A549 treated with AZD9567 at 1 μM for 4 hours (cell line): ENCODE data around the gene GOLGA6B. TPM values are rescaled to one million over a fixed set of nuclear protein-coding genes. Genes with fewer than 3 reads are reported as not detected.

Source experiments
- total RNA-seq: library from RNA; stranded (reverse); fragments of 200-300 nt; extraction: Qiagen RNA extraction; gene quantifications from 5 replicates; pipeline ENCODE4 v1.2.3, GENCODE V29; 2022; ENCODE audit not compliant: insufficient read depth

GOLGA6B gene, protein sequence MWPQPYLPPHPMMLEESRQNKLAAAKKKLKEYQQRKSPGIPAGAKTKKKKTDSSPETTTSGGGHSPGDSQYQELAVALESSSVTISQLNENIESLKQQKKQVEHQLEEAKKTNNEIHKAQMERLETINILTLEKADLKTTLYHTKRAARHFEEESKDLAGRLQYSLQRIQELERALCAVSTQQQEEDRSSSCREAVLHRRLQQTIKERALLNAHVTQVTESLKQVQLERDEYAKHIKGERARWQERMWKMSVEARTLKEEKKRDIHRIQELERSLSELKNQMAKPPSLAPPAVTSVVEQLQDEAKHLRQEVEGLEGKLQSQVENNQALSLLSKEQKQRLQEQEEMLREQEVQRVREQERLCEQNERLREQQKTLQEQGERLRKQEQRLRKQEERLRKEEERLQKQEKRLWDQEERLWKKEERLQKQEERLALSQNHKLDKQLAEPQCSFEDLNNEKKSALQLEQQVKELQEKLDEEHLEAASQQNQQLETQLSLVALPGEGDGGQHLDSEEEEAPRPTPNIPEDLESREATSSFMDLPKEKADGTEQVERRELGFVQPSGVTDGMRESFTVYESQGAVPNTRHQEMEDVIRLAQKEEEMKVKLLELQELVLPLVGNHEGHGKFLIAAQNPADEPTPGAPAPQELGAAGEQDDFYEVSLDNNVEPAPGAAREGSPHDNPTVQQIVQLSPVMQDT
- 0.06 to 0.12 TPM in 2 of 5 replicates, not detected in the others for total RNA-seq

DNA sequence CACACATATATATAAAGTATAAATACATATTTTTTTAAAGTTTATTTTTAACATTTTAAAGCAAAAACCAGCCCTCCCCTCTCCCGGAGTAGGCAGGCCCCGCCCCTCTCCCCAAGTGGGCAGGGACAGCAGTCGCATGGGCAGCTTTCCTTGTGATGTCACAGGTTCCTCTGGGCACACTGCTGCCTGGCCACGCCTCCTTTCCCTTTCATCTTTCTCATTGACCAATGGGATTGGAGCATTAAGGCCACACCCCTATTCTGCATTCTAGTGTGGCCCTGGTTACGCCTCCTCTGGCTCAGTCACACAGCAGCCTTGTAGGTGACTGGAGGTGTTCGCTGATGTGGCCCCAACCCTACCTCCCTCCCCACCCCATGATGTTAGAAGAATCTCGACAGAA lies at the start of gene GOLGA6B:
Gene GOLGA6B, plus strand, starts transcription at position 301 of the 400 bp plus-strand sequence. Its CDS starts 41 bp downstream, at position 342.

DNA sequence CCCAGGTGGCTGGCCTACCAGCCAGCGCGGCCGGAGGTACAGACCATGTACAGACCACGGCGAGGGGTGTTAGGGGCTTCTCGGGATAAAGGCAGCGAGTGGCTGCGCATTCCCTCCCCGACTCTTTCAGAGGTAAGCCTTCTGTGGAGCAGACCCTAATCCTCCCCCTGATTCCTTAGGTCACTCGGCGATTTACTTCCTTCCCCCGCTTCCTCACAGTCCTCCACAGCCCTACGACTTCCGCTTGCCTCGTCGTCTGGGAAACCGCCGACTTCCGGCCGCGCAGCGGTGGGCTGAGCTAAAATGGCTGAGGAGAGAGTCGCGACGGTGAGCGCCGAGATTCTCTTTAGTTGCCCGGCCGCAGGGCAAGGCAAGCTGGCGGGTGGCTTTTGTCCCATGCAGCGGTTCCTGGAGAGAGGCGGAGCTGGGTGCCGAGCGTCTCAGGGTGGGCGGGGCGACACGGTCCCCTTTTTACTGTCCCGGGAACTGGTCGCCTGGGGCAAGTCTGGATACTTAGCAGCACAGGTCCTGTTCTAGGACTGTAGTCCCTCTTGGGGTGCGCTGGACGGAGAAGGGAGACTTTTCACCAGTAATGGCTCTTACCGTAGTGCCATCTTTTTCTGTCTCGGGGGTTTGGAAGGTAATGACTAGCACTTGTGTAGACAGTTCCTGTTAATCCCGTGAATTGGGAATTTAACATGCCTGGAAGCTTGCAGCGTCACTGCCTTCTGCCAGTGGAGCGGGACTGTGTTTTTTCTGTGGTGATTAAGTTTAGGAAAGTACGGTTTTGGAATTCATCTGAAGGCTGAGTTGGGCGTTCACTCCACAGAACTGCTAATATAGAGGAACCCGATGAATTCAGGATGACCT lies 31.7 kb downstream of the GOLGA6B start, which contains the start of the genes BBS4 and HIGD2B:
Gene BBS4, plus strand, starts transcription at position 283 of the 870 bp plus-strand sequence. Its CDS starts 21 bp downstream, at position 304.
Gene HIGD2B, minus strand, starts transcription at position 258 of the 870 bp plus-strand sequence. CDS start 9,808 bp downstream, outside the sequence.

Other genes with a start within 250 kb of the GOLGA6B start
- gene ARIH1, start 180.4 kb upstream of the GOLGA6B start, total RNA-seq = 52.6 to 80.6 TPM (median 74.1 TPM) in 5 replicates
- not detected in 5 replicates for gene HIGD2B, start 31.5 kb downstream of the GOLGA6B start, total RNA-seq
- 15.6 to 45.7 TPM (median 18.0 TPM) in 5 replicates for gene BBS4, start 31.5 kb downstream of the GOLGA6B start, total RNA-seq
- gene ADPGK, start 129.1 kb downstream of the GOLGA6B start, total RNA-seq = 74.1 to 132 TPM (median 81.0 TPM) in 5 replicates